Peyer's patch (tissue), 4 donors: ENCODE measurements around the gene TOR1AIP1.

Source experiments
- POLR2A ChIP-seq, 2 donors: fragments of 450-650 bp; IDR thresholded peaks; one replicate each; pipeline ENCODE4 v1.5.1; 2017; ENCODE audit warnings: antibody characterized with exemption in 2 of 2, mild to moderate bottlenecking in 2 of 2, moderate library complexity in 2 of 2
- TF ChIP-seq, protein P1 (sequence below), 6 experiments: fragments of 450-650 bp in 4 of 6; fragments of 200-600 bp in 2 of 6; sonication (generic) in 1 of 6; IDR thresholded peaks; one replicate each; pipeline ENCODE4 v1.5.1; 2017 to 2019; ENCODE audit warnings: antibody characterized with exemption in 6 of 6, mild to moderate bottlenecking in 3 of 6, moderate library complexity in 1 of 6

DNA sequence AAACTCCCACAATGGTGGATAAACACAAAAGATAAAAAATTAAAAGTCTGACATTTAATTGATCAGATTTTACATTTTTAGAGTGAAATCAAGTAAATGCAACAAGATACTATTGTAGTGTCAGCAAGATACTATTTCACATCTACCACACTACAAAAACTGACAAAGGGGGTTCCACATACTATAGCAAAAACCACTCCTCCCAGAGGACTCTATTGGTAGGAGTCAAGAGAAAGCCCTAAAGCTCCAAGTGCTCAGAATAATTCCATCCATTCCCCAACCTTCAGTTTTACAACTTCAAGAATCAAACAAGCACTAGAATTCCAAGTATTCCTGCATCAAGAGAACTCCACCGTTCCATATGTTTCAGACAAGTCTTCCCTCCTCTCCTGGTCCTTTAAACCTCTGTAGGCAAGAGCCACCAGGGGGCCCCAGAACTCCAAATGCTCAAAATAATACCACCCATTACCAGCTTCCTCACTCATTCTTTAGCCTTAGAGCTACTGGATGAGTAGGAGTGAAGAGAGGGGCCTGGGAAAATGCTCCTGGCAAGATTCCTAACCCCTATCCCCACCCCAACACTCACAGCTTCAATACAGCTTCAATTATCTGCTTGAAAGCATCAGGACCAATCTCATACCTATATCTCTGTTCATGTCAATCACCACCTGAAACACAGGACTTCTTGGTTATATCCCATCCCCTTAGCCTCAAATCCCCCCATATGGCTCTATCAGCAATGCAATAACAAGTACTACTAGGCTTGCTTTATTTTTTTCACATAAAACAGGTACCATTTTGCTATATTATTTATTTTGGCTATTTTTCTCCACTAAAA lies 14.4 kb upstream of the TOR1AIP1 start:
- TF ChIP-seq, protein P1, sequence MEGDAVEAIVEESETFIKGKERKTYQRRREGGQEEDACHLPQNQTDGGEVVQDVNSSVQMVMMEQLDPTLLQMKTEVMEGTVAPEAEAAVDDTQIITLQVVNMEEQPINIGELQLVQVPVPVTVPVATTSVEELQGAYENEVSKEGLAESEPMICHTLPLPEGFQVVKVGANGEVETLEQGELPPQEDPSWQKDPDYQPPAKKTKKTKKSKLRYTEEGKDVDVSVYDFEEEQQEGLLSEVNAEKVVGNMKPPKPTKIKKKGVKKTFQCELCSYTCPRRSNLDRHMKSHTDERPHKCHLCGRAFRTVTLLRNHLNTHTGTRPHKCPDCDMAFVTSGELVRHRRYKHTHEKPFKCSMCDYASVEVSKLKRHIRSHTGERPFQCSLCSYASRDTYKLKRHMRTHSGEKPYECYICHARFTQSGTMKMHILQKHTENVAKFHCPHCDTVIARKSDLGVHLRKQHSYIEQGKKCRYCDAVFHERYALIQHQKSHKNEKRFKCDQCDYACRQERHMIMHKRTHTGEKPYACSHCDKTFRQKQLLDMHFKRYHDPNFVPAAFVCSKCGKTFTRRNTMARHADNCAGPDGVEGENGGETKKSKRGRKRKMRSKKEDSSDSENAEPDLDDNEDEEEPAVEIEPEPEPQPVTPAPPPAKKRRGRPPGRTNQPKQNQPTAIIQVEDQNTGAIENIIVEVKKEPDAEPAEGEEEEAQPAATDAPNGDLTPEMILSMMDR (IDR thresholded peaks at IDR 0.05), result peak; percentile 31 to 72 (median 62)
- no peak for TF ChIP-seq POLR2A (IDR thresholded peaks at IDR 0.05)
